Stimulated activated CD4-positive, alpha-beta T cell treated with anti-CD3 and anti-CD28 coated beads, Interleukin-12 subunit alpha, Interleukin-12 subunit beta, amount 100 ng/mL, for 48 hours (primary cell): ENCODE results near the gene TNNI2.
"Not testable (repeated sequence)": the region's sequence is repeated elsewhere in the genome, so short reads cannot be mapped to it uniquely, and the experiment has no call there.

Source experiments
- DNase-seq, 3 donors: peaks; one replicate each; pipeline ENCODE4 v3.0.0-alpha.2; 2020; ENCODE audit warnings: low read depth in 2 of 3, low spot score in 1 of 3

The TNNI2 gene

GRCh38 chr11:1838426-1839144 is at the start of gene TNNI2:
Gene TNNI2 (plus strand): TSS chr11:1838981. CDS start chr11:1839697, 716 bp downstream.
- DNase-seq: no peak

- DNase-seq: no peak
Measured at GRCh38 chr11:1791912-1792311, 46.9 kb upstream of the TNNI2 start.

GRCh38 chr11:1792461-1792860 is 46.3 kb upstream of the TNNI2 start:
- no peak for DNase-seq

- DNase-seq: no peak
Measured at GRCh38 chr11:1793081-1793480, 45.7 kb upstream of the TNNI2 start.

- DNase-seq: no peak
Measured at GRCh38 chr11:1796413-1797011, 42.3 kb upstream of the TNNI2 start.

- no peak for DNase-seq
Measured at GRCh38 chr11:1797391-1798125, 41.2 kb upstream of the TNNI2 start.

GRCh38 chr11:1803246-1803645 is 35.5 kb upstream of the TNNI2 start:
- no peak for DNase-seq

- not testable (repeated sequence) for DNase-seq
Measured at GRCh38 chr11:1803835-1804519, 34.8 kb upstream of the TNNI2 start.

- no peak for DNase-seq
Measured at GRCh38 chr11:1805525-1805924, 33.3 kb upstream of the TNNI2 start.

GRCh38 chr11:1807264-1807995 is 31.4 kb upstream of the TNNI2 start:
- DNase-seq: no peak

GRCh38 chr11:1810761-1811160 is 28.0 kb upstream of the TNNI2 start:
- no peak for DNase-seq

GRCh38 chr11:1812274-1812673 is 26.5 kb upstream of the TNNI2 start:
- no peak for DNase-seq

- DNase-seq: no peak
Measured at GRCh38 chr11:1812801-1813200, 26.0 kb upstream of the TNNI2 start.

- not testable (repeated sequence) for DNase-seq
Measured at GRCh38 chr11:1813356-1813755, 25.4 kb upstream of the TNNI2 start.

GRCh38 chr11:1814691-1815090 is 24.1 kb upstream of the TNNI2 start:
- no peak for DNase-seq

GRCh38 chr11:1815311-1815710 is 23.5 kb upstream of the TNNI2 start:
- no peak for DNase-seq

GRCh38 chr11:1815751-1816150 is 23.0 kb upstream of the TNNI2 start:
- DNase-seq: no peak

GRCh38 chr11:1817000-1817399 is 21.8 kb upstream of the TNNI2 start:
- no peak for DNase-seq

- no peak for DNase-seq
Measured at GRCh38 chr11:1817511-1817910, 21.3 kb upstream of the TNNI2 start.

GRCh38 chr11:1819074-1819473 is 19.7 kb upstream of the TNNI2 start:
- DNase-seq: no peak
